Inferior parietal cortex (tissue), 1 donor: Measurements from ENCODE around the gene KRTAP4-8.
"Not testable (repeated sequence)": the region's sequence is repeated elsewhere in the genome, so short reads cannot be mapped to it uniquely, and the experiment has no call there.

Experiments used
- DNase-seq: peaks from one replicate; pipeline ENCODE4 v3.0.0-alpha.2; 2016; ENCODE audit errors: extremely low spot score

KRTAP4-8 gene

DNA sequence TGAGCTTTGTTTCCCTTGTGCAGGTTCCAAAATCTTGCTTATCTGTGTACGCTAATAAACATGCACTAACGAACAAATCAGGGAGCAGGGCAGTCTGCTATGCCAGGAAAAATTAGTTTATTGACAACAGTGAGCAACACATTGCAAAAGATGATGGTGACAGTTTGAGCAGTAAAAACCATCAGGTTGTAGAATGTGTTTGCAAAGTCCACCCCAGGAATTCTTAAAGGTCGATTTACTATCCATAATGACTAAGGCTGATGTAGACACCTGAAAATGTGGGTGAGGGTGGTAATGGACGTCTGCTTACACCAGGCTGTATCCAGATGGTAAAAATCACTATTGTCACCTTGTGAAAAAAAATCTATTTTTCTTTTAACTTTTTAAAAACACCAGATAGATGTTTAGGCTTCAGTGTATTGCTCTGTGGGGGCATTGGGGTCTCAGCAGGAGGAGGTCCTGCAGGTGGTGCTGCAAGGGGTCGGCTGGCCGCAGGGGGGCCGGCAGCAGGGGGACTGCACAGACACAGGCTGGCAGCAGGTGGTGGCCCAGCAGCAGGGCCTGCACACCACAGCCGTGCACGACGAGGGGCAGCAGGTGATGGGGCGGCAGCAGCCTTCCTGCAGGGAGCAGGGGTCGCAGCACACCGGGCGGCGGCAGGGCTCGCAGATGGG is 32.8 kb downstream of the KRTAP4-8 start:
- not testable (repeated sequence) for DNase-seq

DNA sequence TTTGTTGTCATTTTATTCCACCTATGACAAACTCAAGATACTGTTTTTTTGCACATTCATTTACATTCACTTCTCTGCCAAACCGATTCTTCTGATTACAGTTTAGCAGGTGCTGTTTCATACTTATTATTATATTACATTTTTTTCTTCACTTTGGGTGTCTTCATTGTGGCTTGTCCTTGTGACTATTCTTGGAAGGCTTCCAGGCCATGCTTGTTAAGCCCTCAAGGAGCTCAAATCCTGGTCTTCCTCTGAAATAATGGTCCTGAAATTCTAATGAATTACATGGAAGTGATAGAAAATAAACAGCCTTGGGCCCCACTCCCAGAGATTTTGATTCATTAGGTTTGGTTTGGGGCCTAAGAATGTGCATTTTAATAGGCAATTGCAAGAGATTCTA is 33.6 kb downstream of the KRTAP4-8 start:
- DNase-seq: no peak

DNA sequence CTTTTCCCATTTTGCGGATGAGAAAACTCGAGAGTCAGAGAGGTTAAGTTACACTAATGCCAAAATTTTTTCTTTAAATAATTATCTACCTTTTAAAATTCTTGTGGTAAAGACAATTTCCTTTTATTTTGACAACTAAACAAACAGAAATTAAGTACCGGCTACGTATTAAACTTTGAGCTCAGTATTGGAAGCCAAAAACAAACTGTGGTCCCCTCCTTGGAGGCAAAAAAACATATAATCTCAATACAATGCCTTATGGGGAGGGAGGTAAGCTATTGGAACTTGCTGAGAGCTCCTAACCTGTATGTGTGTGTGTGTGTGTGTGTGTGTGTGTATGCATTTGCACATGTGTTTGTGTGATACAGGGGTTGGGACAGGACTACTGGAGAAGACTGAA is 34.5 kb downstream of the KRTAP4-8 start:
- DNase-seq: no peak

DNA sequence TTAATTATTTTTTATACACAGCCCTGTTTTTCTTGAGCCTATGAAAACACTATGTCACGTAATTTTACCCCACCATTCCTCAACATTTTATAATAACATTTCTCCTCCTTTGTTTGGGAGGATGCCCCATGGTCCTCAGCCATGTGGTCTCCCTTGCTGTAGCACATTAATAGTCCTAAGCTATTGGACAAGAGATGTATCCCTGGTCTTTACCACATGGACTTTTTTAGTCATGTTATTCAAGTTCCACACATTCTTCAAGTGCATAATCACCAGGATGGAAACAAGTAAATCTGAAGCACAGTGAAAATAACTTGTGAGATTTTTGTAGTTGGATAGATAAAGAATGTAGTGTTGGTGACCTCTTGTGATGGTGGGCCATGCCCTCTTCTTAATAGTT is 36.0 kb downstream of the KRTAP4-8 start:
- DNase-seq: no peak

DNA sequence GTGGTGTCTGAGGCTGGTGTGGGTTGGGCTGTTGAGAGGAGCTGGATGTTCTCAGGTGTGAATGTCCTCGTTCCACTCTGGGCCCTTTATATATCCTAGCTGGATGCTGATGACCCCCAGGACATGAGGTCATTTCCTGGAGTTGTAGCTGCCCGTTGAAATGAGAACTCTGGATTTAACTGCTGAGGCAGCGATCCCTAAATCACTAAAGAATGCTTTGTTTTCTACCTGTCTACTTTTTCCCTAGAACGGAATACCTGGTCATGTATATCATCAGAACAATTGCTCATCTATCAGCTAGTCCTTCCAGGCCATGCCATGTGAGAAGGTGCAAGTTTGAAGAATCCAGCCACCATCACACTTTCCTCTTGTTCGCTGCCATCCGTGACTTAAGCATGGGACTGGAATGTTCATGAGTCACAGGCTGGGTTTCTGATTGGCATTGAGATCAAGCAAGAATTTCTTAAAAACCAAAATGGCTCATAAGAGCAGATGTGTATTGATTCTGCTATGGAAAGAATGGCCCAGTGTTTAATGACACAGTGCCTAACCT is 37.8 kb downstream of the KRTAP4-8 start, which contains the start of gene KRTAP2-3:
Gene KRTAP2-3 (minus strand): TSS at position 63 of the 553 bp plus-strand sequence. CDS start 64 bp downstream, outside the sequence.
- DNase-seq: no peak

DNA sequence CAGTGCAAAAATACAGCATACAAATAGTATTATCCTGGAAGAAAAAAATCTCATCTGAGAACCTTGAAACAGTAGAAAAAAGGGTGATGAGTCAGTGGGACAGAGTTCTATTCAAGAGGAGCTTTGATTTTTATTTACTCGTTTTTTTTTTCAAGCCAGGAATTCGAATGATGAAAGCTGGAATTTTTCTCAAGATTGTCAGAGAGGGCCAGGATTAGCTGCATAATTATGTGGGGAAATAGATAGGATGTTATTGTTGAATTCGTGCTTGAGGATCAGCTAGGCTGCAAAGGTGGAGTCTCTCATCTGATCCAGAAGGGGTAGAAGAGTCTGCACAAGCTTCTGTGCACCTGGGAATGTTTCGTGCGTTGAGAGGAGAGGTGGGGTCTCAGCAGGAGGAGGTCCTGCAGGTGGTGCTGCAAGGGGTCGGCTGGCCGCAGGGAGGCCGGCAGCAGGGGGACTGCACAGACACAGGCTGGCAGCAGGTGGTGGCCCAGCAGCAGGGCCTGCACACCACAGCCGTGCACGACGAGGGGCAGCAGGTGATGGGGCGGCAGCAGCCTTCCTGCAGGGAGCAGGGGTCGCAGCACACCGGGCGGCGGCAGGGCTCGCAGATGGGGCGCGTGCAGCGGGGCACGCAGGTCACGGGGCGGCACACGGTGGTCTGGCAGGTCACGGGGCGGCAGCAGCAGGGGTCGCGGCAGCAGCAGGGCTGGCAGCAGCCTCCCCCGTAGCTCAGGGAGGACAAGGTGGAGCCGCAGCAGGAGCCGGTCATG is 38.5 kb downstream of the KRTAP4-8 start:
- DNase-seq: not testable (repeated sequence)

DNA sequence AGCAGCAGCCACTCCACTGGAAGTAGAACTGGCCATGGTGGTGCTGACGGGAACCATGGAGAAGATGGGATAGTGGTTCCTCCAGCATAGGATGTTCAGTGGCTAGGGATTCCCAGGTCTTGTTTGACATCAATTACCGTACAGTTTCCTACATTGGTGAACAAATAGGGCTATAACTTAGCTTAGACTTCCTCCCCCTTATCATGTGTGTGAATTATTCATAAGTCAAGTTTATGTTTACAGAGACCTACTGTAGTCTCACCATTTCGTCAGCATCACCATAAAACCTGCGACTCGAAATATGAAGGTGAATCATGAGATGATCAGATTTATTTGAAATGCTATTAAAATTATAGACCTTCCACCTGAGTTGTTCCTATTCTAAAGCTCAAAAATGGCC is 39.2 kb downstream of the KRTAP4-8 start:
- no peak for DNase-seq

DNA sequence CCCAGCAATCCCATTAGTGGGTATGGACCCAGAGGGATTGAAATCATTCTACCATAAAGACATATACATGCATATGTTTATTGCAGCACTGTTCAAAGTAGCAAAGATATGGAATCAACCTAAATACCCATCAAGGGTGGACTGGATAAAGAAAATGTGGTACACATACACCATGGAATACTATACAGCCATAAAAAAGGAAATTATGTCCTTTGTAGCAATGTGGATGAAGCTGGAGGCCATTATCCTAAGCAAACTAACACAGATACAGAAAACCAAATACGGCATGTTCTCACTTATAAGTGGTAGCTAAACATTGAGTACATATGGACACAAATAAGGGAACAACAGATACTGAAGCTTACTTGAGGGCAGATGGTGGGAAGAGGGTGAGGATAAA is 40.4 kb downstream of the KRTAP4-8 start:
- no peak for DNase-seq

DNA sequence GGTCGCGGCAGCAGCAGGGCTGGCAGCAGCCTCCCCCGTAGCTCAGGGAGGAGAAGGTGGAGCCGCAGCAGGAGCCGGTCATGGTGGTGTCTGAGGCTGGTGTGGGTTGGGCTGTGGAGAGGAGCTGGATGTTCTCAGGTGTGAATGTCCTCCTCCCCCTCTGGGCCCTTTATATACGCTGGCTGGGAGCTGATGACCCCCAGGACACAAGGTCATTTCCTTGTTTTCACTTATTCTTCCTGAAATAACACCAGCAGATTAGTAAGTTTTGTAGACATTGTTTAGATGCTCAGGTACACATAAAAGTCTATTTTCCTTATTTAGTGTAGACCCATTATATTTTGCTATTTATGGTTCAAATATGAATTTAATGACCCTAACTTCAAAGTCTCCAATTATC is 42.8 kb downstream of the KRTAP4-8 start, which contains the start of gene KRTAP2-2:
Gene KRTAP2-2 (minus strand): TSS at position 101 of the 400 bp plus-strand sequence. CDS start 19 bp downstream, at position 82.
- DNase-seq: not testable (repeated sequence)

DNA sequence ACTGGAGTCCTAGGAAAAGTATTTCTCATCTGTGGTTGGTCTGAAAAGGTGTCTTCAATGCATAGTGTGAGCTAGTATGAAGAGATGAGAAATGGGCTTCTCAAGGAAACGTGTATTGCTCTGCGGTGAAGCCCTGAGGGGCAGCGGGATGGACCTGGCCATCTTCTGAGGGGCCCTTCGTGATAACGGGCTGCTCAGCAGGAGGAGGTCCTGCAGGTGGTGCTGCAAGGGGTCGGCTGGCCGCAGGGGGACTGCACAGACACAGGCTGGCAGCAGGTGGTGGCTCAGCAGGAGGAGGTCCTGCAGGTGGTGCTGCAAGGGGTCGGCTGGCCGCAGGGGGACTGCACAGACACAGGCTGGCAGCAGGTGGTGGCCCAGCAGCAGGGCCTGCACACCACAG is 43.4 kb downstream of the KRTAP4-8 start:
- DNase-seq: not testable (repeated sequence)

DNA sequence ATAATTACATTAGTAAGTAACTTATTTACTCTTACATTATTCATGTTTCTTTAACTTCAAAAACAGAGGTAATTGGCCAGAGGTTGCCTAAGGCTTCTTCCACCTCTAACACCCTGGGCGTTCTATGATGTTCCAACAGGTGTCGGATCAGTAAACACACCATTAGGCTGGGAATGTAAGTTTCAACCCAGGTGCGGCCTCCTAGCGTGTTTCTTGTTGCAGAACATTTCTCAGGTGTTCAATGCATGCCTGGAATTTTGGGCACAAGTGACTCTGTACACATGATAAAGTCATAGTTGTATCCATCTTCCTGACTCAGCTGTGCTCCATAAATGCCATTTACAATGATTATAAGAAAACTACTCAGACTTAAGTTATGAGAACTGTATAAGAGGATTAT is 43.9 kb downstream of the KRTAP4-8 start:
- no peak for DNase-seq

DNA sequence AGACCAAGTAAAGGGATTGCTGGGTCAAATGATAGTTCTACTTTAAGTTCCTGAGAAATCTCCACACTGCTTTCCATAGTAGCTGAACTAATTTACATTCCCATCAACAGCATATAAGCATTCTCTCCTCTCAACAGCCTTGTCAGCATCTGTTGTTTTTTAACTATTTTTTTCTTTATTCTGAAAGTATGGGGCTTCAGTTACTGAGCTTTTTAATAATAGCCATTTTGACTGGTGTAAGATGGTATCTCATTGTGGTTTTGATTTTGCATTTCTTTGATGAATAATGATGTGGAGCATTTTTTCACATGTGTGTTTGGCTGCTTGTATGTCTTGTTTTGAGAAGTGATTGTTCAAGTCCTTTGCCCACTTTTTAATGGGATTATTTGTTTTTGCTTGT is 45.4 kb downstream of the KRTAP4-8 start:
- no peak for DNase-seq

DNA sequence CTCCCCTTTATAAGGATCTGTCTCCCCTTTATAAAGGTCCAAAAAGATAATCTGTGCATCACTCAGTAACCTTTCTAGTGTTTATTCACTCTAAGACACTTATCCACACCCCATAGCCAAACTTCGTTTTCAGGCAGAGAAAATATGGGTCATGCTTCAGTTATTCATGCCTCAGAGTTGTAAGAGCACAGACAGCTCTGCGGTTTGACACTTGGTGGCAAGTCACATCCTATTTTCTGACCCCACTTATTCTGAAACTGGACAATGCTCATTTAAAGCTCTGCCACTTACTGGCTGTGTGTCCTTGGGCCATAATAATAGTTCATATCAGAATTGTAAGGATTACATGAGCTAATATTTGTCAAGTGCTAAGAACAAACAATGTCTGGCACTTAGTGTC is 48.8 kb downstream of the KRTAP4-8 start:
- no peak for DNase-seq

DNA sequence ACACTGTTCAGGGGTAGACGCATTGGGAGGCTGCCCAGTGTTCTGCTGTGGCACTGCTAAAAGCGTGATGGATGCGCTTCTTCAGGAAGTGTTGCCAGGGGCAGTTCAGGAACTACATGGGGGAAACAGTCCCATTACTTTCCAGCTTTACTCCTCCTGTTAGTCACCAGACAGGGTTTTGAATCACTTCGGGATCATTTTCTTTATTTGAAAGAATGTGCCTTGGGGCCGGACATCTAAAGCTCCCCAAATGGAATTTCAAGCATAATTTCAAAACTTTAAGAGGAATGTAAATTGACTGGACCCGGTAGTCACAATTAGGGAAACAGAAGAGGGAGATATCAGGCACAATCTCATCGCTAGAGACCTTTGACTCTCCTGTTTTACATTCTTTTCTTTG is 49.5 kb downstream of the KRTAP4-8 start:
- no peak for DNase-seq
